GM13976 (cell line): ENCODE results near the gene KIAA1614.

Source experiments
- DNase-seq: peaks from one replicate; pipeline ENCODE4 v3.0.0; 2012; ENCODE audit warnings: low spot score
- in situ Hi-C: fragments of 300-500 bp; cut with MboI; formaldehyde crosslinking; loops from one replicate; pipeline ENCODE4 v1.12.0; 2022; ENCODE audit warnings: low sequenced_read_pairs, mixed read lengths, inconsistent platforms; ENCODE audit not compliant: unreplicated experiment
- TF ChIP-seq, protein P1 (sequence below): IDR thresholded peaks from 2 replicates; pipeline ENCODE4 v1.5.1; 2012; ENCODE audit warnings: borderline replicate concordance, mild to moderate bottlenecking; ENCODE audit not compliant: insufficient read depth; ENCODE audit errors: extremely low read depth, missing control alignments, control extremely low read depth

The KIAA1614 gene

DNA sequence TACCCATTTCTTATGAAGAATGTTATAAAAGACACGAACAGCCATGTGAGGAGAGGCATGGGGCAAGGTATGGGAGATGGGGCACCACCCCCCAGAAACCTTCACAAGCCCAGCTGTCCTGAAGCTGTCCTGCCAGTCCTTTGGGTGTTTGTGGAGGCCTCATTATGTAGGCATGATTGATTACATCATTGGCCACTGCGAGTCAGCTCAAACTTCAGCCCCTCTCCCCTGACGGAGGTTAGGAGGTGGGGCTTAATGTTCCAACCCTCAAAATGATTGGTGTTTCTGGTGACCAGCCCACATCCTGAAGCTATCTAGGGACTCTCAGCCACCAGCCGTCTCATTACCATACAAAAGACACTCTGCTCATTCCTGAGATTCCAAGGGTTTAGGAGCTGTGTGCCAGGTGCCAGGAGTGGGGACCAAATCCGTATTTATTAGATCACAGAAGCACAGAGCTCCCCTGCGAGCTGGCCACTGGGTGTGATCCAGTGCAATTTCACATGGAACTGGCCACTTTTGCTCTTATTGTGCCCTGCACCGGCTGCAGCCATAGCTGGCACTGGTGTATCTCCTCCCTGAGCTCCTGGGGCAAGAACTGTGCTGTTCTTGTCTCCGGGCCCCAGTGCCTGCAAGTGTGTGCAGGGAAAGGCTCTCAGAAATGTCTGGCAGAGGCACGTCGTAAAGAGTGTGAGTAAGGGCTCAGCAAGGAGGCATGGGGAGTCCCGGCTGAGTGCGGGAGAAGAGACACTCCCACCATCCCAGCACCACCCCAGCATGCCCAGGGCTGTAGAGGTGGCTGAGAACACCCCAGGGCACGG lies 10.5 kb downstream of the KIAA1614 start:
- TF ChIP-seq, protein P1, sequence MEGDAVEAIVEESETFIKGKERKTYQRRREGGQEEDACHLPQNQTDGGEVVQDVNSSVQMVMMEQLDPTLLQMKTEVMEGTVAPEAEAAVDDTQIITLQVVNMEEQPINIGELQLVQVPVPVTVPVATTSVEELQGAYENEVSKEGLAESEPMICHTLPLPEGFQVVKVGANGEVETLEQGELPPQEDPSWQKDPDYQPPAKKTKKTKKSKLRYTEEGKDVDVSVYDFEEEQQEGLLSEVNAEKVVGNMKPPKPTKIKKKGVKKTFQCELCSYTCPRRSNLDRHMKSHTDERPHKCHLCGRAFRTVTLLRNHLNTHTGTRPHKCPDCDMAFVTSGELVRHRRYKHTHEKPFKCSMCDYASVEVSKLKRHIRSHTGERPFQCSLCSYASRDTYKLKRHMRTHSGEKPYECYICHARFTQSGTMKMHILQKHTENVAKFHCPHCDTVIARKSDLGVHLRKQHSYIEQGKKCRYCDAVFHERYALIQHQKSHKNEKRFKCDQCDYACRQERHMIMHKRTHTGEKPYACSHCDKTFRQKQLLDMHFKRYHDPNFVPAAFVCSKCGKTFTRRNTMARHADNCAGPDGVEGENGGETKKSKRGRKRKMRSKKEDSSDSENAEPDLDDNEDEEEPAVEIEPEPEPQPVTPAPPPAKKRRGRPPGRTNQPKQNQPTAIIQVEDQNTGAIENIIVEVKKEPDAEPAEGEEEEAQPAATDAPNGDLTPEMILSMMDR, result no peak
- in situ Hi-C loops, result no loop called here
- no peak for DNase-seq

DNA sequence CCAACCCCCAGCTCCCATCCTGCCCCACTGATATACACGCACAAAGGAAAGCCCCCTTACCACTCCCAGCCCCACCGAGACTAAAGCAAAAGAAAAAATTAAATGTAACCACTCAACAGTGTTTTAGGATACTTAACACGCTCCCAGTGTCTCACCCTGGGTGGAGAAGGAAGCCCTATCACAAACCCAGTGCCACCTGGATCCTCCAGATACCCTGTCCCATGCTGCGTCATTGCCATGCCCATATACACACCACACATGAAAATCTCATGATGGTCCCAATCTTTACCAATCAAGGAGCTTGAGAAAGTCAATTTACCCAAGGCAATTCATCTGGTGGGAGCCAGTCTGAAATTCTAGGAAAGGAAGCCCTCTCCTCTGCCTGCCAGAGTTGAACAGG lies 11.2 kb downstream of the KIAA1614 start:
- in situ Hi-C loops, result no loop called here
- TF ChIP-seq, protein P1, result no peak
- DNase-seq, result no peak

DNA sequence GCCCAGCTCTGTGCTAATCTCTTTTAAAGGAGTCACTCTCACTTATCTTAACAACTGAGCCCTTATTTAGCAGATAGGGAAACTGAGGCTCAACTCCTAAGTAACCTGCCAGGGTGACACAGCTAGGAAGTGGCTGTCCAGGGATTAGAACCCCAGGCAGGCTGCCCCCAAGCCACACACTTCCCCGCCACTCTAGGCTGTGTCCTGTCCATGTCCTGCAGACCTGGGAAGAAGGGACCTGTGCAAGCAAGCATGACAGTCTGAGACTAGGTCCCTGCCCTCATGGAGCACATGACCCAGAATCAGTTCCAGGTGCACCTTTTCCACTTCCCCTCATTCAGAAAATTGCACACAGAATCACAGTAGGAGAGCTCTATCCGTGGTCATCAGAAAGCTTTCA lies 12.2 kb downstream of the KIAA1614 start:
- no peak for DNase-seq
- in situ Hi-C loops, result no loop called here
- TF ChIP-seq, protein P1, result no peak

DNA sequence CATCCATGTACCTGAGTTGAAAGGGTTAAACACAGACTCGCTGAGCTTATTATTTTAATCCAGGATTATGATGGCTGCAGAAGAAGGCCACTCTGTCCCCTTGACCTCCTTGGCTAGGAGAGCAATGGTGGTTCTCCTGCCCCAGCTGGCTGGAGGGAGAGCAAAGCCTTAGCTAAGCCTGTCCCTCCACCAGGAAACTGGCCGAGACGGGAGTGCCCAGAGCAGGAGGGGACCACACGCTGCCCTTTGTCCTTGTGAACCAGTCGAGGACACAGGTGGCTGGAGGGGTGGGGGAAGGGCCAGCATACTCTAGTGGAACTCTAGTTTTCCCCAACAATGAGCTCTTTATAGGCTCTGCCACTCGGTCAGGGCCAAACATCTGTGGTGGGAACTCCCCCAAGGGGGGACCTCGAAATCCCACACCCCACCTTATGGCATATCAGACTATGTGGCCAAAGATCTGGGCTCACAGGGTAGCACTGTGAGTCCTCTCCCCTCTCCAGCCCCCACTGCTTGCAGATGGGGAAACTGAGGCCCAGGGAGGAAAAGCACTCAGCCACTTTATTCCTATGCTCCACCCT lies 12.9 kb downstream of the KIAA1614 start:
- in situ Hi-C loops, result no loop called here
- TF ChIP-seq, protein P1, result no peak
- DNase-seq, result no peak

DNA sequence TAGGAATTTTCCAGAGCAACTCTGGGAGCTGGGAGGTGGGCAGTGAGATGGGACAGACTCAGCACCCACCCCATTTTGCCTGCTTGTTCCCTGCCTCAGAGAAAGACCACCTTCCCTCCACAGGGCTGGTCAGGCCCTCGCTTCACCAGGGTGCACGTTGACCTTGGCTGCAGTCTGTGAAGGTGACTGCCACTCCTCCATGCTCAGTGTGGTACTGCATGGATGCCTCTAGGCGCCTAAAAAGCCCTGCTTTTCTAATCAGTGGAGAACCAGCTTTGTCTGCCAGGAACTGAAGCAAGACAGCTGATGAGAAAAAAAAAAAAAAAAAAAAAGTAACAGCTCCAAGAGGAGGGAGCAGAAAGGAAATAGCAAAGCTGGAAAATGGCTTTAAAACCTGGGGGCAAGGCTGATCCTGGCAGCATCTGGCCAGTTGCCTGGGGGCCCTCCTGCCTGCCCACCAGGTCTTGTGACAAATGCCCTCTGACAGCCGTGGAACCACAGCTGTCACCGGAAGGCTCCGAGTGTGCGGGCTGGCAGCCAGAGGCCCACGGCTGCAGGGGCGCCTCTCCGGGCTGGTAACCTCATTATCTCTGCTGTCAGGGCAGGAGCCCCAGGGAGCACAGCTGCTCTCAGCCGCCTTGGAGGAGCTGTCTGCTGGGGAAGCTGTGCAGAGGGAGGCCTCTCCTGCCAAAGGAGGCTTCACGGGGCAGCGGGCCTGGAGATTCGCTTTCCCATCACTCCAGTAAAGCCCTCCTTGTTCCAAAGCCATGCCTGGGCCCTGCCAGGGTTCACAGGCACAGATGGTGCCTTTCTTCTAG lies 13.7 kb downstream of the KIAA1614 start:
- in situ Hi-C loops, result no loop called here

DNA sequence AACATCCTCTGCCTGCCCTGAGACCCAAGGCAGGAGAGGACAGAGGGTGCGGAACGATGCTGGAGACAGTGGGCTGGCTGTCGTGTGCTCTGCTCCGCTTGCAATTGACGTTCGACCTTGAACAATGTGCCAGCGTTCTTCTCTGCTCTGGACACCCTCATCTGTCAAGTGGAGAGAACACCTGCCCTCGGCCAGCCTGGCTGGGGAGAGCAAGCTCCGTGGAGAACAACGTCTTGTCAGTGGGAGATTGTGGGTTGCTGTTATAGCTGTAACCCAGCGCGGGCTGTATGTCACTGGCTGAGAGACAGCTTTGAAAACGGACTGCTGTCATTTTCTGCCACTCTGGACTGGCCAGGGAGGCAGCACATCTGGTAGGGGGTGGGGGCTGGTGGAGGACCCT lies 14.7 kb downstream of the KIAA1614 start:
- in situ Hi-C loops, result no loop called here
- no peak for DNase-seq
- TF ChIP-seq, protein P1, result no peak

More for the DNA sequence above, 13.7 kb downstream of the KIAA1614 start:
- TF ChIP-seq, protein P1, result no peak
- no peak for DNase-seq
